ENCODE data around the gene PPP1R13B. TPM values are rescaled to one million over a fixed set of nuclear protein-coding genes. Genes with fewer than 3 reads are reported as not detected.

Gene PPP1R13B
- total RNA-seq, 1 experiment from 2014 or later = 3.0 TPM

DNA sequence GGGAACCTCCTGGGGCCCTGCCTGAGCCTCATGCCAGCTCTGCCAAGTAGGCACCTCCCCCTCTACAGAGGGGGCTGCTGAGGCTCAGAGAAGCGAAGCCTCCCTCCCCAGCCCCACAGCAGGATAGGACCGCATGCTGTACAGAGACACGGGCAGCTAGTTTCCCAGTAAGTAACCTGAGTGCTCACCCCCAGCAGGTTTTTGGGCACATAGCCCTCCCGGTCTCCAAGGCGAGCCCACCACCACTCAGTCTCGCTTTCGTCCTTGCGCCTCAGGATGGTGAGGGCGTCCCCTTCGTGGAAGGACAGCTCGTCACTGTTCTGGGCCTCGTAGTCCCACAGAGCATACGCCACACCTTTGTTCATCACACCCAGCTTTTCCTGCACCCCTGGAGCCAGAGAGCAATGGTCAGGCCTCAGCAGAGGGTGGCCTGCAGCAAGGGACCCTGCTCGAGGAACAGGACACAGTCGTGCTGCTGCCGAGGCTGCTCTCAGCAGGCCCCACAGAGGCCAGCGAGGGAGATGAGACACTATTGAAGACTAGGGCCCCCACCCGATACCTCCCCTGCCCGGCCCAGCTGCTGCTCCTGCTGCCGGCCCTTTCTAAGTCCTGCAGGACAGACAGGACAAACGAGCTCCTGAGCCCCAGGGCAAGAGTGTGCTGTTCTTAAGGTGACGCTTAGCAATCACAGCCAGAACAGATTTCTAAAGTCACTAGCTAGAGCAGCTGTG is 111.4 kb downstream of the PPP1R13B start:
- no peaks in the 10 kb centered on the region for H3K79me2 ChIP-seq (ENCODE audit: low read length)
- H3K27me3 ChIP-seq (ENCODE audit: low read length) = no peaks in the 10 kb centered on the region
- H3K4me3 ChIP-seq (ENCODE audit: low read length) = no peak overlapping the region
- DNase-seq = no peak
- H3K9me3 ChIP-seq (ENCODE audit: low read length) = no peaks in the 10 kb centered on the region
- no peak overlapping the region for H3K4me2 ChIP-seq (ENCODE audit: low read depth, low read length, poor library complexity, severe bottlenecking)
- H4K20me1 ChIP-seq (ENCODE audit: insufficient read depth, low read depth, low read length) = peaks cover 5% of the 10 kb centered on the region; the same call in 1 of the 2 replicates
- no peaks in the 10 kb centered on the region for H3K4me1 ChIP-seq (ENCODE audit: low read length)
- no peak overlapping the region for H3K27ac ChIP-seq (ENCODE audit: low read length)
- H3K9me2 ChIP-seq (replicated peaks; ENCODE audit: insufficient read depth, low read length) = no peaks in the 10 kb centered on the region
- H3K9ac ChIP-seq (ENCODE audit: low read length) = no peak overlapping the region
- H3K36me3 ChIP-seq (ENCODE audit: insufficient read depth, low read length) = no peaks in the 10 kb centered on the region; the same call in 1 of the 2 replicates
- H2AFZ ChIP-seq (ENCODE audit: low read length) = no peak overlapping the region

DNA sequence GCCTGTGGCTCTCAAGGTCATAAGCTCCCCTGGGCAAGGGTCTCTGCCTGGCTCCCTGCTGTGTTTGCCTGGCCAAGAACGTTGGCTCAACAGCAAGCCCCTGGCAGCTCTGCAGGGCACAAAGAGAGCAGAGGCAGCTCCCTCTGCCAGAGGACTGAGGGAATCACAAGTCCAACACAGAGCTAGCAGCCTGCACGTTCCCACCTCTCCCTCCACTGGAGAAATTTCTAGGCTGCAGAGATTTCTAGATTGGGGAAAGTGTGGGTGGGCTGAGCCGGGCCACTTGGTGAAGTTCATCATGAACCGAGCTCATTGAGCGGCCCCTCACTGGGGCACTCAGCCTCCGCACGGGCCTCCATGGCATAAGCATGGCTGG is 111.9 kb downstream of the PPP1R13B start:
- peaks cover 5% of the 10 kb centered on the region; the same call in 1 of the 2 replicates for H4K20me1 ChIP-seq (ENCODE audit: insufficient read depth, low read depth, low read length)
- no peak overlapping the region for H3K9ac ChIP-seq (ENCODE audit: low read length)
- H3K27ac ChIP-seq (ENCODE audit: low read length) = no peak overlapping the region
- no peaks in the 10 kb centered on the region for H3K27me3 ChIP-seq (ENCODE audit: low read length)
- H3K36me3 ChIP-seq (ENCODE audit: insufficient read depth, low read length) = no peaks in the 10 kb centered on the region; the same call in 1 of the 2 replicates
- H3K9me2 ChIP-seq (replicated peaks; ENCODE audit: insufficient read depth, low read length) = no peaks in the 10 kb centered on the region
- no peak overlapping the region for H3K4me2 ChIP-seq (ENCODE audit: low read depth, low read length, poor library complexity, severe bottlenecking)
- no peak overlapping the region for H3K4me3 ChIP-seq (ENCODE audit: low read length)
- no peaks in the 10 kb centered on the region for H3K9me3 ChIP-seq (ENCODE audit: low read length)
- no peak for DNase-seq
- H2AFZ ChIP-seq (ENCODE audit: low read length) = no peak overlapping the region
- H3K79me2 ChIP-seq (ENCODE audit: low read length) = no peaks in the 10 kb centered on the region
- no peaks in the 10 kb centered on the region for H3K4me1 ChIP-seq (ENCODE audit: low read length)

DNA sequence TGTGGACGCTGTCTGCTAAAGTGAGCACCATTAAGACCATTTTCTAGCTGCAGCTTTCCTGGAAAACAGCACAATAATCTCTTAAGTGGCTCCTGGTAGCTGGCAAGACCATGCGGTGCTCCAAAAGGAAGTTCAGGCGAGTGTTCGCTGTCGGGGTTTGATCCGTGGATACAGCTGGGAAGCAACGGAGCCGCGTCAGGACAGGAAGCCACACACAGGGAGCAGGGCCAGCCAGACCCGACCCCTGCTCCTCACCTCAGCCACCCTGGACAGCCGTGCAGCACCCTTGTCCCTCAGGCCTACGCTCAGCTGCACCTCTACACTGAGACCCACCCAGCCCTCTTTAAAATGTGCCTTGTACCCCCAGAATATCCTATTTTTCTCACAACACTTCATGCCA is 112.4 kb downstream of the PPP1R13B start:
- Histone ChIP-seq H3K27ac (ENCODE audit: low read length) (no peak overlapping the region), H3K4me3 (ENCODE audit: low read length) (no peak overlapping the region), H3K27me3 (ENCODE audit: low read length) (no peaks in the 10 kb centered on the region), H3K79me2 (ENCODE audit: low read length) (no peaks in the 10 kb centered on the region), H3K9me2 (replicated peaks; ENCODE audit: insufficient read depth, low read length) (no peaks in the 10 kb centered on the region), H2AFZ (ENCODE audit: low read length) (no peak overlapping the region), H4K20me1 (ENCODE audit: insufficient read depth, low read depth, low read length) (peaks cover 5% of the 10 kb centered on the region; the same call in 1 of the 2 replicates), H3K4me1 (ENCODE audit: low read length) (no peaks in the 10 kb centered on the region), H3K36me3 (ENCODE audit: insufficient read depth, low read length) (no peaks in the 10 kb centered on the region; the same call in 1 of the 2 replicates), H3K4me2 (ENCODE audit: low read depth, low read length, poor library complexity, severe bottlenecking) (no peak overlapping the region), H3K9ac (ENCODE audit: low read length) (no peak overlapping the region), H3K9me3 (ENCODE audit: low read length) (no peaks in the 10 kb centered on the region)
- DNase-seq = no peak

DNA sequence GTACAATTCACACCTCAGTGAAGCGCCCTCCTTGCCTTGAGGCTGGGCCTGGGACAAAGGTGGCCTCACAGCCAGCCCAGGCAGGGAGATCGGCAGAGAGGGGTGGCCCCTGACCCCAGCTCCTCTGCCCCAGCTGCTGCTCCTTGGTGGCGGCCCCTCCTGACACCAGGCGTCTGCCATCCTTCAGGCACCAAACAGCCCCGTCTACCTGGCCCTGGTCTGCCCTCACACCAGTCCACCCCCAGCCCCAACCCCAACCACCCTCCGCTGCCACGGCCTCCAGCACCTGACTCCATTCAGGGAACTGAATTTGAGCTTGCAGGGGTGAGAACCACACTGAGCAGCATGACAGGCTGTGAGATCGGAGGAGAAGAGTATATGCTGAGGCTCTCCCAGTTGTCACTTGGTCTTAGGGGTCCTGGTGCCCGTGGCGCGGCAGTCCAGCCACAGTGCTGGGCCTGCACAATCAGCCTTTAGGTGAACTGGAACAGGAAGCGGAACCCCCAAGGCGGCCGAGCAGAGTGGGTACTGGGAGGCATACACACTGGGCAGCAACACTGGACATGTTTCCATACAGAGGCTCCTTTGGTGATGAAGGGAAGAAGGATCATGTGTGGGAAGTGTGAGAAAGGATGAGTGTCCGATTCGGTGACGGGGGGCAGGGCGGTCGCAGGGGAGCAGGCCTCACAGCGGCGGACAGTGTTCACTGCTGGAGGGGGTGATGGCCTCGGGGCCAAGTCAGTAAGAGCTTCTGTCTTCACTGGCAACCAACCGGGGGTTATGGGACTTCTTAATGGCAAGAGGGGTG is 113.1 kb downstream of the PPP1R13B start:
- Histone ChIP-seq H3K79me2 (ENCODE audit: low read length) (no peaks in the 10 kb centered on the region), H3K4me3 (ENCODE audit: low read length) (no peak overlapping the region), H3K4me1 (ENCODE audit: low read length) (no peaks in the 10 kb centered on the region), H3K27me3 (ENCODE audit: low read length) (no peaks in the 10 kb centered on the region), H3K36me3 (ENCODE audit: insufficient read depth, low read length) (peaks cover 1% of the 10 kb centered on the region; the same call in 1 of the 2 replicates), H4K20me1 (ENCODE audit: insufficient read depth, low read depth, low read length) (peaks cover 5% of the 10 kb centered on the region; the same call in 1 of the 2 replicates), H3K9ac (ENCODE audit: low read length) (no peak overlapping the region), H3K4me2 (ENCODE audit: low read depth, low read length, poor library complexity, severe bottlenecking) (no peak overlapping the region), H3K27ac (ENCODE audit: low read length) (no peak overlapping the region), H2AFZ (ENCODE audit: low read length) (no peak overlapping the region), H3K9me2 (replicated peaks; ENCODE audit: insufficient read depth, low read length) (no peaks in the 10 kb centered on the region), H3K9me3 (ENCODE audit: low read length) (no peaks in the 10 kb centered on the region)
- no peak for DNase-seq

DNA sequence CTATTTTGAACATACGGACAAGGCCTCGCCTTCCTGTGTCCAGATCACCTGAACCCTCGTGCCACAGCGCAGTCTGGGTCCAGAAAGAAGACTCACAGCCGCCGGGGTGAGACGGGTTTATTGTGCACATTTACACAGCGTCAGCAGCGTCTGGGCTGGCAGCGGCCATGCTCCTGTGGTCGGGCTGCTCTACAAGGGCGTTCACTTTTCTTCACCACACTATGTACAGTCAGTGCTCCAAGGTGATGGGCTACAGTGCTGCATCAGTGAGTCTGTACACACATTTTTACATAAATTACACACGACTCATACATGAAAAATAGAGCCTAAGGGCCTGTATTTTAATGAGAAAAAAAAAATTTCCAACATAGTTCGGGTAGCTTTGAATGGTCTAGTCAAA is 113.7 kb downstream of the PPP1R13B start:
- no peak overlapping the region for H3K9ac ChIP-seq (ENCODE audit: low read length)
- no peak overlapping the region for H3K4me2 ChIP-seq (ENCODE audit: low read depth, low read length, poor library complexity, severe bottlenecking)
- H3K27ac ChIP-seq (ENCODE audit: low read length) = no peak overlapping the region
- peaks cover 6% of the 10 kb centered on the region; the same call in 1 of the 2 replicates for H3K36me3 ChIP-seq (ENCODE audit: insufficient read depth, low read length)
- no peaks in the 10 kb centered on the region for H3K9me2 ChIP-seq (replicated peaks; ENCODE audit: insufficient read depth, low read length)
- no peak for DNase-seq
- H3K4me1 ChIP-seq (ENCODE audit: low read length) = no peaks in the 10 kb centered on the region
- H2AFZ ChIP-seq (ENCODE audit: low read length) = no peak overlapping the region
- H4K20me1 ChIP-seq (ENCODE audit: insufficient read depth, low read depth, low read length) = peaks cover 5% of the 10 kb centered on the region; the same call in 1 of the 2 replicates
- H3K4me3 ChIP-seq (ENCODE audit: low read length) = no peak overlapping the region
- no peaks in the 10 kb centered on the region for H3K79me2 ChIP-seq (ENCODE audit: low read length)
- H3K27me3 ChIP-seq (ENCODE audit: low read length) = no peaks in the 10 kb centered on the region
- no peaks in the 10 kb centered on the region for H3K9me3 ChIP-seq (ENCODE audit: low read length)

DNA sequence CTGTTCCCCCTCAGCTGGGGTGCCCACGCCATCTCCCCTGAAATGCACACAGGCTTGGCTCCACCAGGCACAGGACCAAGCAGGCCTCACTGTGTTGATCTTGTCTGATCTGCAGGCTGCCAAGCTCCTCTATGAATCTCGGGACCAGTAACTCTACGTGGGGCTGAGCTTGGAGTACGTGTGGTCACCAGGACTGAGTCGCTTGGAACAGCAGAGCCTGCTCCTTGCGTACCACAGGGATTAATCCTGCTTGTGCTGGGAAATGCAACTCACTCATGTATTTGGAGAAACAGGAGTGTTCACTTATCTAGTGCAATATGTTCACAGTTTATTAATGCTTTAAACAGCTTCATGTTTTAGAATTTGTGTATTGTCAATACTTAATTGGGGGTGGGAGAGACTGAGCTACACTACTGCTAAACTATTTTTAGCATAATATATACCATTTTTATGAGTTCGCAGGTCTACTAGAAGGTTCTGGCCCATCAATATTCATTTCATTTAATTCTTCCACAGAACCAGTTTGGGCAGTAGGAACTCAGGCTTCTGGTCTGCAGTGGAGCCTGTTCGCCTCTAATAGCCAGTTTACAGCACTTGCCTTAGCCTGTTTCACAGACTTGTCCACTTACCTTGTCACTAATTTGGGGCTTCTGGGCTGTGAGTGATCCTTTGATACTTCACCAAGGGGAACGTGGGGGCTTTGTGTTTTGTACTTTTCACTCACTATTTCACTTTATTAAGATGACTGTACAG is 114.3 kb downstream of the PPP1R13B start:
- Histone ChIP-seq H4K20me1 (ENCODE audit: insufficient read depth, low read depth, low read length) (peaks cover 3% of the 10 kb centered on the region; the same call in 1 of the 2 replicates), H3K4me1 (ENCODE audit: low read length) (no peaks in the 10 kb centered on the region), H3K4me3 (ENCODE audit: low read length) (no peak overlapping the region), H3K27ac (ENCODE audit: low read length) (no peak overlapping the region), H3K9me2 (replicated peaks; ENCODE audit: insufficient read depth, low read length) (no peaks in the 10 kb centered on the region), H3K79me2 (ENCODE audit: low read length) (no peaks in the 10 kb centered on the region), H3K9ac (ENCODE audit: low read length) (no peak overlapping the region), H3K9me3 (ENCODE audit: low read length) (no peaks in the 10 kb centered on the region), H3K27me3 (ENCODE audit: low read length) (no peaks in the 10 kb centered on the region), H3K36me3 (ENCODE audit: insufficient read depth, low read length) (peaks cover 6% of the 10 kb centered on the region; the same call in 1 of the 2 replicates), H2AFZ (ENCODE audit: low read length) (no peak overlapping the region), H3K4me2 (ENCODE audit: low read depth, low read length, poor library complexity, severe bottlenecking) (no peak overlapping the region)
- no peak for DNase-seq

DNA sequence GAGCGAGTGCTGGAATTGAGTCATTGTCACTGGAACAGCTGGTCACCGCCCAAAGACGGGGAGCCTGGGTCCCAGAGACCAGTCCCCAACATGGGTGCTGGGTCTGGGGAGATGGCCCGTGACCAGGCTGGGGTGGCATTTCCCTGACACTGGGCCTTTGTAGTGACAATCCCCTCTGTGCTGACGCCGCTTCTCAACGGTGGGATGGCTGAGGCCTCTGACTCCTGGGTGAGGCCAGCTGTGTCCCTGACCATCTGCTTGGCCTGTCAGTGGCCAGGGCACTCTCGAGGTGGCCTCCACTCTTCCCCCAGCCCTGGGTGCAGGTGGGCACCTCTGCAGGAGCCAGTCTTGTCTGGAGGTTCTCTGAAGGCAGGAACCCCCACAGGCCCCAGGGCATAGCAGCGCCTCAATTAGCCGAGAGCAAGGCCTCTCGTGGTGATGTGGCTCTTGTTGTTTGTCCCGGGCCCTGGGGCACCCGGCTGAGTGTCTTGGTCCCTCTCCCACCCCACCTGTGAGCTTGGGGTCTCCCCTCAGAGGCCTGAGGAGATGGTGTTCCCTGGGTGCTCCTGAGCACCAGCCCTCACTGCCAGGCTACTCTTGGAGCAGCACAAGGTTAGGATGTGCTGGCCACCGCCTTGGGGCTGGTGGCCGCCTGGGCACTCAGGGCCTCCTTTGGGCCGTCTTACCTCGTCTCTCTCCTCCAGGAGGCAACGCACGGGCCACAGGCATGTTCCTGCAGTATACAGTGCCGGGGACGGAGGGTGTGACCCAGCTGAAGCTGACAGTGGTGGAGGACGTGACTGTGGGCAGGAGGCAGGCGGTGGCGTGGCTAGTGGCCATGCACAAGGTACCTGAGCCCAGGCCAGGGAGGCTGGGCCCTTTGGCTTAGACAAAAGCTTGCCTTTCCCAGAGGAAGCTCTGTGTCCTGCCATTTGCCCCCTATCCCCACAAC is 115.2 kb downstream of the PPP1R13B start:
- DNase-seq = no peak
- Histone ChIP-seq H3K9ac (ENCODE audit: low read length) (no peak overlapping the region), H3K4me1 (ENCODE audit: low read length) (no peaks in the 10 kb centered on the region), H3K9me3 (ENCODE audit: low read length) (no peaks in the 10 kb centered on the region), H3K9me2 (replicated peaks; ENCODE audit: insufficient read depth, low read length) (no peaks in the 10 kb centered on the region), H2AFZ (ENCODE audit: low read length) (no peak overlapping the region), H3K79me2 (ENCODE audit: low read length) (no peaks in the 10 kb centered on the region), H4K20me1 (ENCODE audit: insufficient read depth, low read depth, low read length) (no peaks in the 10 kb centered on the region; the same call in 1 of the 2 replicates), H3K36me3 (ENCODE audit: insufficient read depth, low read length) (peaks cover 6% of the 10 kb centered on the region; the same call in 1 of the 2 replicates), H3K27me3 (ENCODE audit: low read length) (no peaks in the 10 kb centered on the region), H3K27ac (ENCODE audit: low read length) (no peak overlapping the region), H3K4me2 (ENCODE audit: low read depth, low read length, poor library complexity, severe bottlenecking) (no peak overlapping the region), H3K4me3 (ENCODE audit: low read length) (no peak overlapping the region)
